Naive B cell (primary cell): ENCODE results near the gene KRTAP9-1. TPM values are rescaled to one million over a fixed set of nuclear protein-coding genes. Genes with fewer than 3 reads are reported as not detected.
"Not testable (repeated sequence)": the region's sequence is repeated elsewhere in the genome, so short reads cannot be mapped to it uniquely, and the experiment has no call there.

ENCODE experiments used
- ATAC-seq, 2 donors: fragments of 150-1000 bp; cut with Tn5 transposase; 2 replicates each; pipeline ENCODE4 v1.10.0; 2021; ENCODE audit warnings: low read depth in 2 of 2, mild to moderate bottlenecking in 2 of 2, moderate library complexity in 2 of 2
- DNase-seq: peaks from one replicate; pipeline ENCODE4 v3.0.0; 2022
- H3K27ac Mint-ChIP-seq, 6 donors: one replicate each; pipeline ENCODE4 v1.8.0; 2020 to 2022; ENCODE audit warnings: mild to moderate bottlenecking in 6 of 6, mixed read lengths in 6 of 6, moderate library complexity in 5 of 6, inconsistent platforms in 2 of 6
- H3K27me3 Mint-ChIP-seq, 3 donors: one replicate each; pipeline ENCODE4 v1.8.0; 2021 to 2022; ENCODE audit warnings: mixed read lengths in 3 of 3, mild to moderate bottlenecking in 1 of 3
- H3K36me3 Mint-ChIP-seq, 2 donors: one replicate each; pipeline ENCODE4 v1.8.0; 2020 to 2022; ENCODE audit warnings: mixed read lengths in 2 of 2, inconsistent platforms in 1 of 2, mild to moderate bottlenecking in 1 of 2
- H3K4me1 Mint-ChIP-seq, 3 donors: one replicate each; pipeline ENCODE4 v1.8.0; 2020 to 2022; ENCODE audit warnings: mixed read lengths in 3 of 3, inconsistent platforms in 1 of 3, mild to moderate bottlenecking in 1 of 3, moderate library complexity in 1 of 3
- H3K4me3 Mint-ChIP-seq, 8 donors: one replicate each; pipeline ENCODE4 v1.8.0; 2020 to 2022; ENCODE audit warnings: mild to moderate bottlenecking in 8 of 8, mixed read lengths in 8 of 8, moderate library complexity in 8 of 8, inconsistent platforms in 2 of 8
- H3K9me3 Mint-ChIP-seq, 7 donors: one replicate each; pipeline ENCODE4 v1.8.0; 2020 to 2022; ENCODE audit warnings: mixed read lengths in 7 of 7, mild to moderate bottlenecking in 5 of 7, inconsistent platforms in 2 of 7, moderate library complexity in 1 of 7
- polyA plus RNA-seq, 6 donors: library from polyadenylated mRNA; unstranded; fragments of 300-500 nt; fragmentation: Illumina TruSeq; gene quantifications; one replicate each; pipeline ENCODE4 v1.2.3, GENCODE V29; 2021; ENCODE audit warnings: low read depth in 6 of 6

Gene KRTAP9-1
- polyA plus RNA-seq, 6 donors from 2014 or later = not detected

GRCh38 chr17:41237949-41238437, 48.3 kb downstream of the KRTAP9-1 start, which contains the start of gene KRTAP9-8:
TSS of gene KRTAP9-8 (plus strand) at chr17:41237999. CDS start at chr17:41238052, 53 bp downstream.
- H3K4me1 Mint-ChIP-seq = peaks cover 0 to 17% (median 13%) of the 10 kb centered on the region in 3 donors
- H3K27ac Mint-ChIP-seq = peak within 1 kb of the TSS in 1 of 6 donors; percentile 25
- H3K27me3 Mint-ChIP-seq = peaks cover 11 to 59% (median 31%) of the 10 kb centered on the region in 3 donors
- H3K36me3 Mint-ChIP-seq, ATAC-seq, H3K9me3 Mint-ChIP-seq, DNase-seq, H3K4me3 Mint-ChIP-seq: not testable (repeated sequence)

Other genes with a start within 250 kb of the KRTAP9-1 start
- not detected for gene KRT39, start 222.9 kb upstream of the KRTAP9-1 start, polyA plus RNA-seq
- not detected for gene KRT40, start 205.6 kb upstream of the KRTAP9-1 start, polyA plus RNA-seq
- gene KRTAP3-3, start 195.7 kb upstream of the KRTAP9-1 start, polyA plus RNA-seq = not detected
- not detected for gene KRTAP3-2, start 190.0 kb upstream of the KRTAP9-1 start, polyA plus RNA-seq
- gene KRTAP3-1, start 180.8 kb upstream of the KRTAP9-1 start, polyA plus RNA-seq = not detected
- gene KRTAP1-5, start 162.7 kb upstream of the KRTAP9-1 start, polyA plus RNA-seq = not detected
- gene KRTAP1-4, start 159.7 kb upstream of the KRTAP9-1 start, polyA plus RNA-seq = not detected
- gene KRTAP1-3, start 155.0 kb upstream of the KRTAP9-1 start, polyA plus RNA-seq = not detected
- gene KRTAP1-1, start 148.4 kb upstream of the KRTAP9-1 start, polyA plus RNA-seq = not detected
- gene KRTAP2-1, start 142.6 kb upstream of the KRTAP9-1 start, polyA plus RNA-seq = not detected
- not detected for gene KRTAP2-2, start 134.7 kb upstream of the KRTAP9-1 start, polyA plus RNA-seq
- gene KRTAP2-3, start 129.8 kb upstream of the KRTAP9-1 start, polyA plus RNA-seq = not detected
- not detected for gene KRTAP2-4, start 124.0 kb upstream of the KRTAP9-1 start, polyA plus RNA-seq
- gene KRTAP4-7, start 105.7 kb upstream of the KRTAP9-1 start, polyA plus RNA-seq = not detected
- not detected for gene KRTAP4-8, start 91.7 kb upstream of the KRTAP9-1 start, polyA plus RNA-seq
- not detected for gene KRTAP4-16, start 87.7 kb upstream of the KRTAP9-1 start, polyA plus RNA-seq
- gene KRTAP4-9, start 84.5 kb upstream of the KRTAP9-1 start, polyA plus RNA-seq = not detected
- gene KRTAP4-11, start 71.5 kb upstream of the KRTAP9-1 start, polyA plus RNA-seq = not detected
- 1 to 10 TPM in 2 of 6 donors, under 1 TPM in 2, not detected in 2; 0.30 to 3.3 (median 1.3) TPM for gene KRTAP4-12, start 65.7 kb upstream of the KRTAP9-1 start, polyA plus RNA-seq
- gene KRTAP4-6, start 49.3 kb upstream of the KRTAP9-1 start, polyA plus RNA-seq = 1 to 10 TPM in 2 of 6 donors, not detected in 4; 1.6 to 2.0 TPM
- gene KRTAP4-5, start 40.1 kb upstream of the KRTAP9-1 start, polyA plus RNA-seq = not detected
- not detected for gene KRTAP4-4, start 29.1 kb upstream of the KRTAP9-1 start, polyA plus RNA-seq
- not detected for gene KRTAP4-3, start 21.7 kb upstream of the KRTAP9-1 start, polyA plus RNA-seq
- not detected for gene KRTAP4-2, start 11.7 kb upstream of the KRTAP9-1 start, polyA plus RNA-seq
- not detected for gene KRTAP4-1, start 5.0 kb upstream of the KRTAP9-1 start, polyA plus RNA-seq
- not detected for gene KRTAP9-2, start 36.8 kb downstream of the KRTAP9-1 start, polyA plus RNA-seq
- gene KRTAP9-3, start 42.6 kb downstream of the KRTAP9-1 start, polyA plus RNA-seq = not detected
- not detected for gene KRTAP9-8, start 48.1 kb downstream of the KRTAP9-1 start, polyA plus RNA-seq
- not detected for gene KRTAP9-4, start 59.8 kb downstream of the KRTAP9-1 start, polyA plus RNA-seq
- not detected for gene KRTAP9-9, start 65.5 kb downstream of the KRTAP9-1 start, polyA plus RNA-seq
- gene KRTAP9-6, start 75.5 kb downstream of the KRTAP9-1 start, polyA plus RNA-seq = not detected
- not detected for gene KRTAP9-7, start 85.8 kb downstream of the KRTAP9-1 start, polyA plus RNA-seq
- not detected for gene KRTAP29-1, start 113.0 kb downstream of the KRTAP9-1 start, polyA plus RNA-seq
- gene KRTAP16-1, start 119.4 kb downstream of the KRTAP9-1 start, polyA plus RNA-seq = 1 to 10 TPM in 1 of 6 donors, under 1 TPM in 3, not detected in 2; 0.38 to 2.0 (median 0.55) TPM
- not detected for gene KRTAP17-1, start 125.8 kb downstream of the KRTAP9-1 start, polyA plus RNA-seq
- gene KRT33A, start 160.9 kb downstream of the KRTAP9-1 start, polyA plus RNA-seq = not detected
- gene KRT33B, start 179.9 kb downstream of the KRTAP9-1 start, polyA plus RNA-seq = not detected
- gene KRT34, start 192.4 kb downstream of the KRTAP9-1 start, polyA plus RNA-seq = not detected
- not detected for gene KRT31, start 207.7 kb downstream of the KRTAP9-1 start, polyA plus RNA-seq
- not detected for gene KRT37, start 234.7 kb downstream of the KRTAP9-1 start, polyA plus RNA-seq